GM19035 (cell line): ENCODE data around the gene TOM1L2.
"Not testable (repeated sequence)": the region's sequence is repeated elsewhere in the genome, so short reads cannot be mapped to it uniquely, and the experiment has no call there.

Source experiments
- ATAC-seq: cut with Tn5 transposase; IDR thresholded peaks from one replicate; pipeline ENCODE4 v1.9.1; 2021; ENCODE audit not compliant: unreplicated experiment

The TOM1L2 gene

GRCh38 chr17:17810895-17811248 lies 161.3 kb downstream of the TOM1L2 start:
- no peak for ATAC-seq

DNA sequence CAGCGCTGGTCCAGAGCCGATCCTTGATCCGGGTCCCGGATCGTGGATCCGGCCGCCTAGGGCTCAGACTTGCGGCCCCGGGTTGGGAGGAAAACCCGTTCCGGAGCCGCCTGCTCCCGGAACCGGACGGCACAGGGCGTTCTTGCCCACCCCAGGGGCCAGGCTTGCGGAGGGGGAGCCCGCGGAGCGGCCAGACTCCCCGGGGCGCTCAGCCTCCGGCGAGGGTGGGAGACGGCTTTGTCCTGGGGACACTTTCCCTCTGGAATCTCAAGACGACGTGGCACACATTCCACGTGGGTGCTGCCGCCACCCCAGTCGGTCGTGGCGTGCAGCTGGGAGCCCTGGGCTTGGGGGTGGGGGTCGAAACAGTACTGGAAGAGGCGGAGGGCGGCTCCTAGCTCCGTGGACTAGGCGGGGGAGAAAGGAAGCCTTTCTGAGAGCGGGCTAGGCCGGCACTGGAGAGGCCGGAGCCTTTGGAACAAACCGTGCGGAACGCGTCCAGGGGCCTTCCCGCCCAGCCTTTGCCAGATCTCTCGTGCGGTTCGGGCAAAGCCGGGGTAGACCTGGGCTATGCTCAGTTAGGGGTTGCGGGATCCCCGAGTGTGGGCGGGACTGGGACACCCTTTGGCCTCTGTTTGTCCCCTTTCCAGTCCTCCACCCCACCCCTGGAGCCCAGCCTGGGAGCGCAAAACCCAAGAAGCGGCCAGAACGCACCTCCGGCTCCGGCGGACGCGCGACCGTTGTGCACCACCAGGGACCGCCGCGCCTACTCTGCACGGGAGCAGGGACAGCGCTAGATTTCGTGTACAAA lies 161.9 kb downstream of the TOM1L2 start:
- no peak for ATAC-seq

- no peak for ATAC-seq
Measured at GRCh38 chr17:17809531-17810083, 162.6 kb downstream of the TOM1L2 start.

GRCh38 chr17:17808706-17809432 lies 163.3 kb downstream of the TOM1L2 start:
- ATAC-seq: no peak

DNA sequence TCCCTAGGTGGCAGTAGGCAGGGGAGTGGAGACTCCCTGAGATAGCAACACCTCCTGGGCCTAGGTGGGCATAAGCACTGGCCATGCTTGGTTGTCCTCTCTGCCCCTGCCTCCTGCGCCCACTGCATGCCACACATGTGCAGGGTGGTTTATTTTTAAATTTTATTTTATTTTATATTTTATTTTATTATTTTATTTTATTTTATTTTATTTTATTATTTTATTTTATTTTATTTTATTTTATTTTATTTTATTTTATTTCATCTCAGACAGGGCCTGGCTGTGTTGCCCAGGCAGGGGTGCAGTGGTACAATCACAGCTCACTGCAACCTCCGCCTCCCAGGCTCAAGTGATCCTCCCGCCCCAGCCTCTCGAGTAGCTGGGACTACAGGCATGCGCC lies 164.0 kb downstream of the TOM1L2 start:
- ATAC-seq: not testable (repeated sequence)

DNA sequence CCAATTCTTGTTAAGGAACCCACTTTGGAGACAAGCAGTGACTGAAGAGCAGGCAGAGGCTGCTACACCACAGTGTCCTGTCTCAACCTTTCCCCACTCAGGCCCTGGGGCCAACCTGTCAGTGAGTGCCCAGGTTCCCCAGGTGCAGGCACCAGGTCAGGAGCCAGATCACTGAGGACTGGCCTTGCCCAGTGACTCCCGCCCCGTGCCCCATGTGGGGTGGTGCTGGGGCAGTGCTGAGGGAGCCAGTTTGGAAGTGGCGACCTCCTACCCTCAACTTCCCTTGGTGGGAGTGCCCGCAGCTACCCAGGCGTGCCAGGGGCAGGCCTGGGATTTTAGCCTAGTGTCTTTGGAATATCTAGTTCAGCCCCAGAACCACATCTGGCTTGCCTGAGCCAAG lies 164.8 kb downstream of the TOM1L2 start:
- ATAC-seq: no peak

- ATAC-seq: no peak
Measured at GRCh38 chr17:17806611-17807274, 165.5 kb downstream of the TOM1L2 start.

GRCh38 chr17:17806035-17806434 lies 166.2 kb downstream of the TOM1L2 start:
- ATAC-seq: no peak

DNA sequence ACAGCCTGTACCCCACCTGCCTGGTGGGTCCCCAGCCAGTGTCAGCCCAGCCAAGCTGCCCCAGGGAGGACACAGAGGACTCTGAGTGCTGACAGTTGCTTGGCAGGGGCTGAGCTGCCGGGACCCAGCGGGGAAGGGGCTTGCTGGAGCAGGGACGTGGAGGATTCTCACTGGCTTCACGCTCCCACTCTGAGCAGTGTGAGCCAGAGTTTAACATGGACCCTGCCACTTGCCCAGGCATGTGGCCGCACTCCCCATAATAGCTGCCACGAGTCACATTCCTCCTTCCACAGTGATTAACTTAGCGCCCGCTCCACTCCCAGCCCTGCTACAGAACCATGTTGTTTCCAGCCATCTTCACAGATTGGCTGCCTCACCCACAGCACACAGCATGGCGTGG lies 166.6 kb downstream of the TOM1L2 start:
- ATAC-seq: no peak

DNA sequence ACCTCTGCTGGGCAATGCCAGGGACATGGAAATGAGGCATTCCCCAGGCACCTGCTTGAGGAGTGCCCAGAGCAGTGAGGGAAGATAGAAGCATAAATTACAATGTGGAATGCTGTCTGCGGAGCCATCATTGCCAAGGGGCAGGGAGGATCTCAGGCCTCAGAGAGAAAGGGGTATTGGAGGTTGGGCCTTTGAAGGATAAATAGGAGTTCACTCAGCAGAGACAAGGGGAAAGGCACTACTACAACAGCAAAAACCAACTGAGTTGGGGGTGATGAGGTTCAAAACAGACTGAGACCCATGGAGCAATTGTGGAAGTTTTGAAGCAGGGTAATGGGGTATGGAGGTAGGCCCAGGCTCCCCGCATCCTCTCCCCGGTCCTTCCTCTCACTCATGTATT lies 168.2 kb downstream of the TOM1L2 start:
- no peak for ATAC-seq

DNA sequence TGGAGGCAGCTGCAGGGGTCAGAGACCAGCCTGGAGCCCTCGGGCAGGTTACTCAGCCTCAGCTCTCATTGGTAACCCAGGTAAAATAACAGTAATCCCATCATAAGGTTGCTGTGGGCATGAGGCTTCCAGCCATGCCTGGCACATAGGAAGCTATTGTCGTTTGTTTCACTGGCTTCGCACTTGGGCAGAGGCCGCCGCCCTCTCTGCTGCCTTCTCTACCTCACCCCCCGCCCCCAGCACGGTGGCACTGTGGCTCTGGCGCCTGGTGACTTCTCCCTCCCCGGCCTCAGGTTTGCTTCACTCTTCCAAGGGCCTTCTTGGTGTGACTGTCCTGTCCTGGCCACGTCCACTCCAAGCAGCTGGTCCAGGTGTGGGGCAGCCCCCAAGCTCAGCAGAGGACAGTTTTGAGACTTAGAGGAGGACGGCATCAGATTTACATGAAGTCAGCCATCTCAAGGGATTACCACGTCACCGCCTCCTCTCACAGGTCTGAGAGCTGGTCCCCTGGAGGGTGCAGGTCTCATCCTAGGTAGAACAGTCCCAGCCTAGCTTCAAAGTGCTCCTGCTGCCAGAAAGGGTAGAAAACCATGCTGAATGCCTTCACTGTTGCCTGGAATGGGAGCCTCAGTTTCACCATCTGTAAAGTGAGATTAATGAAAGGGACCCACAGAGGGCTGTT lies 170.3 kb downstream of the TOM1L2 start:
- no peak for ATAC-seq

- ATAC-seq: no peak
Measured at GRCh38 chr17:17800504-17801021, 171.6 kb downstream of the TOM1L2 start.

DNA sequence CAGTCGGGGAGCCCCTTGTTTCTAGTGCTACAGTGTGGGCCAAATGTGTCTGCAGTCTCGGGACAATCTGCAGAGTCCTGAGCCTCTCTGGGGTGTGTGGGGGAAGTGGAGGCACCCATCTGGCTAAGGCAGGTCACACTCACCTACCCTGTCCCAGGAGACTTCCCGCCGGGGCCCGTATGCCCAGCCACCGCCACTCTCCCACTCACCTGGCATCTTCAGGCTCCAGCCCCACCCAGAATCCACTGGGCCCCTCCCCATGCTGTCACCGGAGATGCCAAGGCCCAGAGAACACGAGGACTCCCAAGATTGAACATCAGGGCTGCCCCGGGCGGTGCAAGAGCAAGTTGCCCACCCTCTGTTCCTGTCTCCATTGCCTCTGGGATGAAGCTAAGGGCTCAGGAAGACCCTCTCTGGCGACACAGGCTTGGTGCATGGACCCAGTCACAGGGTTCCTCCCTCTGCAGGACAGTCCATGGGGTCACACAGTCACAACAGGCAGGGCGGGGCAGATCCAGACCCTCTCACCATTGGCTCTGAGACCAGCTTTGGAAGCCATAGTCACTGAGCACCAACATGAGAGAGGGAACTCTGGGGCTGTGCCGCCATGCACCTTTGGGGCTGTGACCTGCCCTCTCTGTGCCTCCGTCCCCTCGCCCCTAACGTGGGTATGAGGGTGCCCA lies 173.5 kb downstream of the TOM1L2 start:
- no peak for ATAC-seq

GRCh38 chr17:17798010-17798556 lies 174.1 kb downstream of the TOM1L2 start:
- no peak for ATAC-seq

DNA sequence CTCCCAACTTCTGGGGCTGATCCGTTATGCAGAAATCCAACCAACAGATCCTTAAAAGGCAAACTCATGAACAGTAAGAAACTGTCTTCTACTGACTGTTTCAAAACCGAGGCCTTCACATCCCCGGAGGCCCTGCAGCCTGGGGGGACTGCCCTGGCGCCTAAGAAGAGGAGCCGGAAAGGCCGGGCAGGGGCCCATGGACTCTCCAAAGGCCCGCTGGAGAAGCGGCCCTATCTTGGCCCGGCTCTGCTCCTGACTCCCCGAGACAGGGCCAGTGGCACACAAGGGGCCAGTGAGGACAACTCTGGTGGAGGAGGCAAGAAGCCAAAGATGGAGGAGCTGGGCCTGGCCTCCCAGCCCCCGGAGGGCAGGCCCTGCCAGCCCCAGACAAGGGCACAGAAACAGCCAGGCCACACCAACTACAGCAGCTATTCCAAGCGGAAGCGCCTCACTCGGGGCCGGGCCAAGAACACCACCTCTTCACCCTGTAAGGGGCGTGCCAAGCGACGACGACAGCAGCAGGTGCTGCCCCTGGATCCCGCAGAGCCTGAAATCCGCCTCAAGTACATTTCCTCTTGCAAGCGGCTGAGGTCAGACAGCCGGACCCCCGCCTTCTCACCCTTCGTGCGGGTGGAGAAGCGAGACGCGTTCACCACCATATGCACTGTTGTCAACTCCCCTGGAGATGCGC lies 174.9 kb downstream of the TOM1L2 start:
- no peak for ATAC-seq

DNA sequence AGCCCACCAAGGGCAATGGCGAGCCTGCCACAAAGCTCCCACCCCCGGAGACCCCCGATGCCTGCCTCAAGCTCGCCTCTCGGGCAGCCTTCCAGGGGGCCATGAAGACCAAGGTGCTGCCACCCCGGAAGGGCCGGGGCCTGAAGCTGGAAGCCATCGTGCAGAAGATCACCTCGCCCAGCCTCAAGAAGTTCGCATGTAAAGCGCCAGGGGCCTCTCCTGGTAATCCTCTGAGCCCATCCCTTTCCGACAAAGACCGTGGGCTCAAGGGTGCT lies 175.5 kb downstream of the TOM1L2 start:
- ATAC-seq: no peak

DNA sequence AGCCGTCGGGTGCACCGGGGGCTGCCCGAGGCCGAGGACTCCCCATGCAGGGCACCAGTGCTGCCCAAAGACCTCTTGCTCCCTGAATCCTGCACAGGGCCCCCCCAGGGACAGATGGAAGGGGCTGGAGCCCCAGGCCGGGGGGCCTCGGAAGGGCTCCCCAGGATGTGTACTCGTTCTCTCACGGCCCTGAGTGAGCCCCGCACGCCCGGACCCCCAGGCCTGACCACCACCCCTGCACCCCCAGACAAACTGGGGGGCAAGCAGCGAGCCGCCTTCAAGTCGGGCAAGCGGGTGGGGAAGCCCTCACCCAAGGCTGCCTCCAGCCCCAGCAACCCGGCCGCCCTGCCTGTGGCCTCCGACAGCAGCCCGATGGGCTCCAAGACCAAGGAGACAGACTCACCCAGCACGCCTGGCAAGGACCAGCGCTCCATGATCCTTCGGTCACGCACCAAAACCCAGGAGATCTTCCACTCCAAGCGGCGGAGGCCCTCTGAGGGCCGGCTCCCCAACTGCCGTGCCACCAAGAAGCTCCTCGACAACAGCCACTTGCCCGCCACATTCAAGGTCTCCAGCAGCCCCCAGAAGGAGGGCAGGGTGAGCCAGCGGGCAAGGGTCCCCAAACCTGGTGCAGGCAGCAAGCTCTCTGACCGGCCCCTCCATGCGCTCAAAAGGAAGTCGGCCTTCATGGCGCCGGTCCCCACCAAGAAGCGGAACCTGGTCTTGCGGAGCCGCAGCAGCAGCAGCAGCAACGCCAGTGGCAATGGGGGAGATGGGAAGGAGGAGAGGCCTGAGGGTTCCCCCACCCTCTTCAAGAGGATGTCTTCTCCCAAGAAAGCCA lies 176.0 kb downstream of the TOM1L2 start:
- ATAC-seq: no peak

DNA sequence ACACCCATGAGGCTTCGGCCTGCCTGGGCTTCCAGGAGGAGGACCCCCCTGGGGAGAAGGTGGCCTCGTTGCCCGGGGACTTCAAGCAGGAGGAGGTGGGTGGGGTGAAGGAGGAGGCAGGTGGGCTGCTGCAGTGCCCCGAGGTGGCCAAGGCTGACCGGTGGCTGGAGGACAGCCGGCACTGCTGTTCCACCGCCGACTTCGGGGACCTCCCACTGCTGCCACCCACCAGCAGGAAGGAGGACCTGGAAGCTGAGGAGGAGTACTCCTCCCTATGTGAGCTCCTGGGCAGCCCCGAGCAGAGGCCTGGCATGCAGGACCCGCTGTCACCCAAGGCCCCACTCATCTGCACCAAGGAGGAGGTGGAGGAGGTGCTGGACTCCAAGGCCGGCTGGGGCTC lies 176.9 kb downstream of the TOM1L2 start:
- no peak for ATAC-seq

GRCh38 chr17:17794382-17794781 lies 177.8 kb downstream of the TOM1L2 start:
- no peak for ATAC-seq
